ENCODE measurements around the gene RANBP2. TPM values are rescaled to one million over a fixed set of nuclear protein-coding genes. Genes with fewer than 3 reads are reported as not detected.
"Not testable (repeated sequence)": the region's sequence is repeated elsewhere in the genome, so short reads cannot be mapped to it uniquely, and the experiment has no call there.

RANBP2 gene
- total and polyA plus RNA-seq, 4 donors = 23.7 to 104 (median 52.9) TPM

DNA sequence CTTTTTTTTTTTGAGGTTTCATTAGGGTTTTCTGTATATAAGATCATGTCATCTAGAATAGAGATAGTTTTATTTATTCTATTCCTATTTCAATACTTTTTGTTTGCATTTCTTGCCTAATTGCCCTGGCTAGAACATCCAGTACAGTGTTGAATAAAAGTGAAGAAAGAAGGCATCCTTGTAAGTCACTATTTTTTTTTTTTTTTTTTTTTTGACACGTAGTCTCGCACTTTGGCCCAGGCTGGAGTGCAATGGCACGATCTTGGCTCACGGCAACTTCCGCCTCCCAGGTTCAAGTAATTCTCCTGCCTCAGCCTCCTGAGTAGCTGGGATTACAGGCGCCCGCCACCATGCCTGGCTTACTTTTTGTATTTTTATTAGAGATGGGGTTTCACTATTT lies 27.8 kb upstream of the RANBP2 start:
- Histone ChIP-seq H3K9me3 (ENCODE audit: control insufficient read depth, insufficient read depth, low read length) (no peaks in the 10 kb centered on the region), H3K36me3 (ENCODE audit: control insufficient read depth, insufficient read depth, low read length) (no peaks in the 10 kb centered on the region), H3K4me1 (ENCODE audit: control insufficient read depth, insufficient read depth, low read length) (no peaks in the 10 kb centered on the region), H3K27me3 (ENCODE audit: control insufficient read depth, insufficient read depth, low read length) (no peaks in the 10 kb centered on the region), H3K4me3 (ENCODE audit: low read depth, low read length) (no peak overlapping the region), H3K27ac (ENCODE audit: low read depth, low read length) (no peak overlapping the region)
- 100% methylated on average over 4 of the region's 7 CpGs for WGBS (ENCODE audit: insufficient coverage)
- DNase-seq (ENCODE audit: low read depth in 4 of 6, low spot score in 6 of 6) = no peak

DNA sequence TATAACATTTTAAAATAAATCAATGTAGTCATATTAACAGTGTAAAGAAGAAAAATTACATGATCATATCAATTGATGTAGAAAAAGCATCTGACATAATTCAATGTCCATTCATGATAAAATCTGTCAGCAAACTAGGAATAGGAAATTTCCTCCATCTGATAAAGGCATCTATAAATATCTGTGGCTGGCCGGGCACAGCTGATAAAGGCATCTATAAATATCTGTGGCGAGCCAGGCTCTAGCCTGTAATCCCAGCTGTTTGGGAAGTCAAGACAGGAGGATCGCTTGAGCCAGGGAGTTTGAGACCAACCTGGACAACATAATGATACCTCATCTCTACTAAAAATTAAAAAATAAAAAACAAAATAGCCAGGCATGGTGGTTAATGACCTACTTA lies 18.1 kb upstream of the RANBP2 start:
- DNase-seq (ENCODE audit: low read depth in 4 of 6, low spot score in 6 of 6) = no peak
- no peaks in the 10 kb centered on the region for H3K27me3 ChIP-seq (ENCODE audit: control insufficient read depth, insufficient read depth, low read length)
- H3K9me3 ChIP-seq (ENCODE audit: control insufficient read depth, insufficient read depth, low read length) = no peaks in the 10 kb centered on the region
- no peaks in the 10 kb centered on the region for H3K4me1 ChIP-seq (ENCODE audit: control insufficient read depth, insufficient read depth, low read length)
- H3K36me3 ChIP-seq (ENCODE audit: control insufficient read depth, insufficient read depth, low read length) = no peaks in the 10 kb centered on the region
- H3K4me3 ChIP-seq (ENCODE audit: low read depth, low read length) = no peak overlapping the region
- no peak overlapping the region for H3K27ac ChIP-seq (ENCODE audit: low read depth, low read length)
- 68% methylated on average over 2 of the region's 3 CpGs for WGBS (ENCODE audit: insufficient coverage)

DNA sequence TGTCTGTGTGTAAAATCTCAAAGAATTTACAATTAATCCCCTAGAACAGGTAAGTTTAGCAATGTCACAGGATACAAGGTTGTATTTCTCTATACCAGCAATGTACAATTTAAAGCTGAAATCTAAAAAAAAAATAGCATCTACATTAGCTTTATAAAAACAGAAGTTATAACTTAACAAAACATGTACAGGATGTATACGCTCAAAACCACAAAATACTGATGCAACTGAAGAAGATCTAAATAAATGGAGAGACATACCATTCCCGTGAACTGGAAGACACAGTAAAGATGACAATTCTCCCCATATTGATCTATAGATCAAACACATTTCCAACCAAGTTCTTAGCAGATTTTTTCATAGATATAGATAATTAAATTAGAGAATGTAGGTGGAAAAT lies 17.5 kb upstream of the RANBP2 start:
- H3K27ac ChIP-seq (ENCODE audit: low read depth, low read length) = no peak overlapping the region
- WGBS (ENCODE audit: insufficient coverage) = no CpG with 5 or more reads among the region's 2 CpGs
- no peaks in the 10 kb centered on the region for H3K27me3 ChIP-seq (ENCODE audit: control insufficient read depth, insufficient read depth, low read length)
- H3K36me3 ChIP-seq (ENCODE audit: control insufficient read depth, insufficient read depth, low read length) = no peaks in the 10 kb centered on the region
- no peak for DNase-seq (ENCODE audit: low read depth in 4 of 6, low spot score in 6 of 6)
- H3K4me1 ChIP-seq (ENCODE audit: control insufficient read depth, insufficient read depth, low read length) = no peaks in the 10 kb centered on the region
- no peak overlapping the region for H3K4me3 ChIP-seq (ENCODE audit: low read depth, low read length)
- no peaks in the 10 kb centered on the region for H3K9me3 ChIP-seq (ENCODE audit: control insufficient read depth, insufficient read depth, low read length)

DNA sequence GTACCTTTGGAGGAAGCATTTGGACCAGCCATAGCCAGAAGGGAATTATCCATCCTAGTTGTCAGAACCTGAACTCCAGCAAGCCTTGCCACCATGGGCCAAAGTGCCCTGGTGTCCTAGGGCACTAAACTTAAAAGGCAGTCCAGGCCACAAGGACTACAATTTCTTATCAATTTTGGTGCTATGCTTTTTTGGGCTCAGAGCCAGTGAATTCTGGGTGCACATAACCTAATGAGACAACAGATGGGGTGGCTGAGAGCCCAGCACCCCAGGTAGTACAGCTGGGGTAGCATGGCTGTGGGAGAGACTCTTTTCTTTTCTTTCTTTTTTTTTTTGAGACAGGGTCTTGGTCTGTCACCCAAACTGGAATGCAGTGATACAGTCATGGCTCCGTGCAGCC lies 14.4 kb upstream of the RANBP2 start:
- Histone ChIP-seq H3K9me3 (ENCODE audit: control insufficient read depth, insufficient read depth, low read length) (peaks cover 2% of the 10 kb centered on the region), H3K27ac (ENCODE audit: low read depth, low read length) (no peak overlapping the region), H3K36me3 (ENCODE audit: control insufficient read depth, insufficient read depth, low read length) (no peaks in the 10 kb centered on the region), H3K4me3 (ENCODE audit: low read depth, low read length) (no peak overlapping the region), H3K27me3 (ENCODE audit: control insufficient read depth, insufficient read depth, low read length) (no peaks in the 10 kb centered on the region), H3K4me1 (ENCODE audit: control insufficient read depth, insufficient read depth, low read length) (no peaks in the 10 kb centered on the region)
- 83% methylated on average over 1 of the region's 1 CpG for WGBS (ENCODE audit: insufficient coverage)
- no peak for DNase-seq (ENCODE audit: low read depth in 4 of 6, low spot score in 6 of 6)

DNA sequence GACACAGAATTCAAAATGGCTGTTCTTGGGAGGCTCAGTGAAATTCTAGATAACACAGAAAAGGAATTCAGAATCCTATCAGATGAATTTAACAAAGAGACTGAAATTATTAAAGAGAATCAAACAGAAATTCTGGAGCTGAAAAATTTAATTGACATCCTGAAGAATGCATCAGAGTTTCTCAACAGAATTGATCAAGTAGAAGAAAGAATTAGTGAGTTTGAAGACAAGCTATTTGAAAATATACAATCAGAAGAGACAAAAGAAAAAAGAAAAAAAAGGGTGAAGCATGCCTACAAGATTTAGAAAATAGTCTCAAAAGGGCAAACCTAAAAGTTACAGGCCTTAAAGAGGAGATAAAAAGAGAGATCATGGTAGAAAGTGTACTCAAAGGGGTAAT lies 12.0 kb upstream of the RANBP2 start:
- H3K9me3 ChIP-seq (ENCODE audit: control insufficient read depth, insufficient read depth, low read length) = peaks cover 2% of the 10 kb centered on the region
- no peak overlapping the region for H3K27ac ChIP-seq (ENCODE audit: low read depth, low read length)
- DNase-seq (ENCODE audit: low read depth in 4 of 6, low spot score in 6 of 6) = no peak
- H3K4me3 ChIP-seq (ENCODE audit: low read depth, low read length) = no peak overlapping the region
- H3K27me3 ChIP-seq (ENCODE audit: control insufficient read depth, insufficient read depth, low read length) = no peaks in the 10 kb centered on the region
- H3K36me3 ChIP-seq (ENCODE audit: control insufficient read depth, insufficient read depth, low read length) = no peaks in the 10 kb centered on the region
- no peaks in the 10 kb centered on the region for H3K4me1 ChIP-seq (ENCODE audit: control insufficient read depth, insufficient read depth, low read length)

DNA sequence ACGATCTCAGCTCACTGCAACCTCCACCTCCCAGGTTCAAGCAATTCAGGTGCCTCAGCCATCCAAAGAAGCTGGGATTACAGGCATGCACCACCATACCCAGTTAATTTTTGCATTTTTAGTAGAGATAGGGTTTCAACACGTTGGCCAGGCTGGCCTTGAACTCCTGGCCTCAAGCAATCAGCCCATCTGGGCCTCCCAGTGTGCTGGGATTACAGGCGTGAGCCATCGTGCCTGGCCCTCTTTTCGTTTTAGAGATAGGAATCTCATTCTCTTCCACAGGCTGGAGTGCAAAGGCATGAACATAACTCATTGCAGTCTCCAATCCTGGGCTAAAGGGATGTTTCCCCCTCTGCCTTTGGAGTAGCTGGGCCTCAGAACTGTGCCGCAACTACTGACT lies 2.3 kb upstream of the RANBP2 start:
- 67% methylated on average over 3 of the region's 6 CpGs for WGBS (ENCODE audit: insufficient coverage)
- H3K27me3 ChIP-seq (ENCODE audit: control insufficient read depth, insufficient read depth, low read length); H3K27ac ChIP-seq (ENCODE audit: low read depth, low read length): not testable (repeated sequence)

DNA sequence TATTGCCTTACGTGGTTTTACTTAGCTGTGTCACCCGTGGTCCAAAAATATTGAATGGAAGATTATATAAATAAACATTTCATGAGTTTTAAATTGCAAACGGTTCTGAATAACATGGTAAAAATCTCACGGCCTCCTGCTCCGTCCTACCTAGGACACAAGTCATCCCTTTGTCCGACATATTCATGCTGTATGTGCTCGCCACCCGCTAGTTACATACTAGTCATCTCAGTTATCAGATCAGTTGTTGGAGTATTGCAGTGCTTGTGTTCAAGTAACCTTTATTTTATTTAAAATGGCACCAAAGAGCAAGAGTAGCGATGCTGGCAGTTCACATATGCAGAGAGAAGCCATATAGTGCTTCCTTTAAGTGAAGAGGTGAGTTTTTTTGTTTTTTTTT lies 6.8 kb downstream of the RANBP2 start:
- not testable (repeated sequence) for H3K27me3 ChIP-seq (ENCODE audit: control insufficient read depth, insufficient read depth, low read length); DNase-seq (ENCODE audit: low read depth in 4 of 6, low spot score in 6 of 6); H3K36me3 ChIP-seq (ENCODE audit: control insufficient read depth, insufficient read depth, low read length); H3K4me1 ChIP-seq (ENCODE audit: control insufficient read depth, insufficient read depth, low read length); H3K27ac ChIP-seq (ENCODE audit: low read depth, low read length); H3K4me3 ChIP-seq (ENCODE audit: low read depth, low read length); H3K9me3 ChIP-seq (ENCODE audit: control insufficient read depth, insufficient read depth, low read length)
- WGBS (ENCODE audit: insufficient coverage) = no CpG with 5 or more reads among the region's 9 CpGs

More for the DNA sequence above, 2.3 kb upstream of the RANBP2 start:
- not testable (repeated sequence) for DNase-seq (ENCODE audit: low read depth in 4 of 6, low spot score in 6 of 6); H3K36me3 ChIP-seq (ENCODE audit: control insufficient read depth, insufficient read depth, low read length); H3K4me3 ChIP-seq (ENCODE audit: low read depth, low read length); H3K9me3 ChIP-seq (ENCODE audit: control insufficient read depth, insufficient read depth, low read length)
- peaks cover 10% of the 10 kb centered on the region for H3K4me1 ChIP-seq (ENCODE audit: control insufficient read depth, insufficient read depth, low read length)

DNA sequence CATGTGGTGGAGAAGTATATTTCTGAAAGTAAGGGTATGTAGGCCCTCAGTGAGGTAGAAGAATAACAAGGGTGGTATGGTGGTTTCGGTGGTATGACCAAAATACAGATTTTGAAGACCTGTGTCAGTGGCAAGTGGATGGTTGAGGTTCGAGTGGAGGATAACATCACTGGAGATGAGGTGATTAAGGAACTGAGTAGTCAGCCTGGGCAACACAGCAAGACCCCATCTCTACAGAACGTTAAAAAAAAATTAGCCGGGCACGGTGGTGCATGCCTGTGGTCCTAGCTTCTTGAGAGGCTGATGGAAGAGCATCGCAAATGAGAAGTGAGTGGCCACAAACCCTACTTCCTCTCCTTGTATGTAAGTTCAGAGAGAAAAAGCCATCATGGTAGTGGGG lies 15.4 kb downstream of the RANBP2 start:
- 100% methylated on average over 2 of the region's 6 CpGs for WGBS (ENCODE audit: insufficient coverage)
- not testable (repeated sequence) for H3K27ac ChIP-seq (ENCODE audit: low read depth, low read length); H3K9me3 ChIP-seq (ENCODE audit: control insufficient read depth, insufficient read depth, low read length); H3K27me3 ChIP-seq (ENCODE audit: control insufficient read depth, insufficient read depth, low read length); H3K4me3 ChIP-seq (ENCODE audit: low read depth, low read length); H3K4me1 ChIP-seq (ENCODE audit: control insufficient read depth, insufficient read depth, low read length); H3K36me3 ChIP-seq (ENCODE audit: control insufficient read depth, insufficient read depth, low read length); DNase-seq (ENCODE audit: low read depth in 4 of 6, low spot score in 6 of 6)

DNA sequence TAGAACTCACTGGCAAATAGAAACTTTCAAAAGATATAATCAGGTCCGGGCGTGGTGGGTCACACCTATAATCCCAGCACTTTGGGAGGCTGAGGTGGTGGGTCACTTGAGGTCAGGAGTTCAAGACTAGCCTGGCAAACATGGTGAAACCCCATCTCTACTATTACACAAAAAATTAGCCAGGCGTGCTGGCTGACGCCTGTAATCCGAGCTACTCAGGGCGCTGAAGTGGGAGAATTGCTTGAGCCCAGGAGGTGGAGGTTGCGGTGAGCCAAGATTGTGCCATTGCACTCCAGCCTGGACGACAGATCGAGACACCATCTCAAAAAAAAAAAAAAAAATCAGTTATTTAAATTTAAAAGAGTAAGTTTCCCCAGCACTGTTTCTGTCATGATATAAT lies 38.7 kb downstream of the RANBP2 start:
- H3K4me3 ChIP-seq (ENCODE audit: low read depth, low read length); H3K27ac ChIP-seq (ENCODE audit: low read depth, low read length); H3K36me3 ChIP-seq (ENCODE audit: control insufficient read depth, insufficient read depth, low read length); H3K9me3 ChIP-seq (ENCODE audit: control insufficient read depth, insufficient read depth, low read length); H3K27me3 ChIP-seq (ENCODE audit: control insufficient read depth, insufficient read depth, low read length); DNase-seq (ENCODE audit: low read depth in 4 of 6, low spot score in 6 of 6); H3K4me1 ChIP-seq (ENCODE audit: control insufficient read depth, insufficient read depth, low read length): not testable (repeated sequence)
- 80% methylated on average over 1 of the region's 9 CpGs for WGBS (ENCODE audit: insufficient coverage)

DNA sequence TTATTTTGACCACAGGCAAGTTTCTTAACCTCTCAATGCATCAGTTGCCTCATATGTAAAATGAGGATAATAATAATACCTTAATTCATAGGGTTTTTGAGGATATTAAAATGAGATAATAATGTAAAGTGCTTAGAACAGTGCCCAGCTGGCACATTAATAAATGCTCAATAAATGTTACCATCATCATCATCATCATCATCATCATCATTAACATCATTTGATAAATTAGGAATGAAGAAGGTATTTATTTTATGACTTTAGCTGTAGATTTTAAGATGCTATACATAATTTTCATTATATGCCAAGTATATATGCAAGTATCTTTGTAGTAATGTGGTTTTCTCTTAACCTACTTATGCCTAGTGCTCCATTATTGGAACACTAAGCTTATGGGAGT lies 43.3 kb downstream of the RANBP2 start:
- not testable (repeated sequence) for H3K27ac ChIP-seq (ENCODE audit: low read depth, low read length); DNase-seq (ENCODE audit: low read depth in 4 of 6, low spot score in 6 of 6)

DNA sequence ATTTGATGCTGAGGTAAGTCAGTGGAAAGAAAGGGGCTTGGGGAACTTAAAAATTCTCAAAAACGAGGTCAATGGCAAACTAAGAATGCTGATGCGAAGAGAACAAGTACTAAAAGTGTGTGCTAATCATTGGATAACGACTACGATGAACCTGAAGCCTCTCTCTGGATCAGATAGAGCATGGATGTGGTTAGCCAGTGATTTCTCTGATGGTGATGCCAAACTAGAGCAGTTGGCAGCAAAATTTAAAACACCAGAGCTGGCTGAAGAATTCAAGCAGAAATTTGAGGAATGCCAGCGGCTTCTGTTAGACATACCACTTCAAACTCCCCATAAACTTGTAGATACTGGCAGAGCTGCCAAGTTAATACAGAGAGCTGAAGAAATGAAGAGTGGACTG lies 47.4 kb downstream of the RANBP2 start:
- whole genome bisulfite sequencing (ENCODE audit: insufficient coverage) = 97% methylated on average over 4 of the region's 5 CpGs
- H3K4me3 ChIP-seq (ENCODE audit: low read depth, low read length); H3K9me3 ChIP-seq (ENCODE audit: control insufficient read depth, insufficient read depth, low read length); H3K4me1 ChIP-seq (ENCODE audit: control insufficient read depth, insufficient read depth, low read length); DNase-seq (ENCODE audit: low read depth in 4 of 6, low spot score in 6 of 6); H3K36me3 ChIP-seq (ENCODE audit: control insufficient read depth, insufficient read depth, low read length); H3K27me3 ChIP-seq (ENCODE audit: control insufficient read depth, insufficient read depth, low read length); H3K27ac ChIP-seq (ENCODE audit: low read depth, low read length): not testable (repeated sequence)

More for the DNA sequence above, 43.3 kb downstream of the RANBP2 start:
- H3K4me1 ChIP-seq (ENCODE audit: control insufficient read depth, insufficient read depth, low read length); H3K9me3 ChIP-seq (ENCODE audit: control insufficient read depth, insufficient read depth, low read length); H3K4me3 ChIP-seq (ENCODE audit: low read depth, low read length); H3K27me3 ChIP-seq (ENCODE audit: control insufficient read depth, insufficient read depth, low read length); H3K36me3 ChIP-seq (ENCODE audit: control insufficient read depth, insufficient read depth, low read length): not testable (repeated sequence)
